Ishikawa (cell line): Measurements from ENCODE around the gene RNU1-2.

ENCODE experiments used
- CEBPB ChIP-seq: IDR thresholded peaks from 2 replicates; pipeline ENCODE4 v1.6.1; 2012
- CREB1 ChIP-seq: IDR thresholded peaks from 2 replicates; pipeline ENCODE4 v1.6.1; 2012; ENCODE audit warnings: low read depth
- EGR1 ChIP-seq: IDR thresholded peaks from 2 replicates; pipeline ENCODE4 v1.6.1; 2012
- EP300 ChIP-seq: IDR thresholded peaks from 2 replicates; pipeline ENCODE4 v1.6.1; 2012; ENCODE audit warnings: borderline replicate concordance
- FOXM1 ChIP-seq: IDR thresholded peaks from 2 replicates; pipeline ENCODE4 v1.6.1; 2012; ENCODE audit warnings: low read depth, borderline replicate concordance
- MAX ChIP-seq: IDR thresholded peaks from 2 replicates; pipeline ENCODE4 v1.6.1; 2012
- NFIC ChIP-seq: IDR thresholded peaks from 2 replicates; pipeline ENCODE4 v1.6.1; 2012
- RAD21 ChIP-seq: IDR thresholded peaks from 2 replicates; pipeline ENCODE4 v1.6.1; 2012; ENCODE audit warnings: low read depth
- REST ChIP-seq: IDR thresholded peaks from 2 replicates; pipeline ENCODE4 v1.6.1; 2012; ENCODE audit warnings: low read depth, mild to moderate bottlenecking
- TAF1 ChIP-seq: IDR thresholded peaks from 2 replicates; pipeline ENCODE4 v1.6.1; 2012; ENCODE audit warnings: low read depth, mild to moderate bottlenecking
- TCF12 ChIP-seq: IDR thresholded peaks from 2 replicates; pipeline ENCODE4 v1.6.1; 2012; ENCODE audit warnings: low read depth
- TEAD4 ChIP-seq: IDR thresholded peaks from 2 replicates; pipeline ENCODE4 v1.6.1; 2012
- USF1 ChIP-seq: IDR thresholded peaks from 2 replicates; pipeline ENCODE4 v1.6.1; 2012
- YY1 ChIP-seq: IDR thresholded peaks from 2 replicates; pipeline ENCODE4 v1.6.1; 2012; ENCODE audit warnings: low read depth
- ZBTB7A ChIP-seq: IDR thresholded peaks from 2 replicates; pipeline ENCODE4 v1.6.1; 2012; ENCODE audit warnings: low read depth

Gene RNU1-2

GRCh38 chr1:16907870-16908758 is 12.3 kb downstream of the RNU1-2 start:
- no peak for TF ChIP-seq YY1
- no peak for TF ChIP-seq NFIC
- no peak for TF ChIP-seq USF1
- TF ChIP-seq EP300: no peak
- TF ChIP-seq RAD21: no peak
- TF ChIP-seq MAX: no peak
- TF ChIP-seq EGR1: no peak
- TF ChIP-seq TCF12: no peak
- no peak for TF ChIP-seq FOXM1
- TF ChIP-seq ZBTB7A: no peak
- no peak for TF ChIP-seq CEBPB
- TF ChIP-seq TAF1: no peak
- no peak for TF ChIP-seq CREB1
- no peak for TF ChIP-seq TEAD4
- no peak for TF ChIP-seq REST

GRCh38 chr1:16913181-16913832 is 17.5 kb downstream of the RNU1-2 start:
- TF ChIP-seq CREB1: no peak
- no peak; the same call in 1 of the 2 replicates for TF ChIP-seq ZBTB7A
- TF ChIP-seq RAD21: no peak
- TF ChIP-seq EP300: no peak
- TF ChIP-seq FOXM1: no peak
- TF ChIP-seq TAF1: no peak
- no peak for TF ChIP-seq TEAD4
- no peak for TF ChIP-seq EGR1
- TF ChIP-seq REST: no peak
- TF ChIP-seq NFIC: no peak
- no peak for TF ChIP-seq TCF12
- TF ChIP-seq YY1: no peak
- no peak for TF ChIP-seq USF1

- TF ChIP-seq MAX: peak; percentile 96
- TF ChIP-seq YY1: no peak
- no peak; the same call in 1 of the 2 replicates for TF ChIP-seq TCF12
- no peak for TF ChIP-seq EP300
- TF ChIP-seq REST: no peak
- TF ChIP-seq TAF1: peak; percentile 35; the same call in 1 of the 2 replicates
- no peak for TF ChIP-seq USF1
- TF ChIP-seq RAD21: no peak
- no peak for TF ChIP-seq FOXM1
- TF ChIP-seq TEAD4: no peak
- TF ChIP-seq CREB1: no peak
- TF ChIP-seq ZBTB7A: peak; percentile 85
- TF ChIP-seq EGR1: peak; percentile 72
- no peak for TF ChIP-seq NFIC
- TF ChIP-seq CEBPB: no peak
These were observed 18.3 kb downstream of the RNU1-2 start for GRCh38 chr1:16913833-16914662.
